Prostate gland (tissue), 2 donors: Measurements from ENCODE around the gene GGA3. TPM values are rescaled to one million over a fixed set of nuclear protein-coding genes. Genes with fewer than 3 reads are reported as not detected.

ENCODE experiments used
- DNase-seq: peaks from one replicate; pipeline ENCODE4 v3.0.0-alpha.2; 2019; ENCODE audit warnings: low spot score
- H3K27ac ChIP-seq, 2 donors: fragments of 200-600 bp; sonication (generic); 2 replicates each; pipeline ENCODE4 v1.5.1; 2017 to 2019
- H3K27me3 ChIP-seq: fragments of 200-600 bp; sonication (generic); replicated peaks from 2 replicates; pipeline ENCODE4 v1.5.1; 2019; ENCODE audit not compliant: insufficient read depth
- H3K36me3 ChIP-seq, 2 donors: fragments of 200-600 bp; sonication (generic); 1 replicate in 1 of 2; 2 replicates in 1 of 2; pipeline versions ENCODE4 v1.5.1 to v1.8.1; 2017 to 2019
- H3K4me1 ChIP-seq: fragments of 200-600 bp; sonication (generic); replicated peaks from 2 replicates; pipeline ENCODE4 v1.5.1; 2019
- H3K4me3 ChIP-seq, 2 donors: fragments of 200-600 bp; sonication (generic); 2 replicates each; pipeline ENCODE4 v1.5.1; 2017 to 2019
- H3K9me3 ChIP-seq: fragments of 200-600 bp; sonication (generic); 2 replicates; pipeline ENCODE4 v1.5.1; 2017
- CTCF ChIP-seq, 4 experiments: fragments of 200-600 bp in 2 of 4; fragments of 450-650 bp in 2 of 4; sonication (generic) in 2 of 4; IDR thresholded peaks; 1 replicate in 3 of 4; 2 replicates in 1 of 4; pipeline ENCODE4 v1.5.1; 2016 to 2019; ENCODE audit warnings: antibody characterized with exemption in 4 of 4, mild to moderate bottlenecking in 2 of 4, moderate library complexity in 2 of 4
- POLR2A ChIP-seq: fragments of 450-650 bp; IDR thresholded peaks from one replicate; pipeline ENCODE4 v1.6.1; 2016; ENCODE audit warnings: antibody characterized with exemption, mild to moderate bottlenecking
- POLR2AphosphoS5 ChIP-seq: sonication (generic); formaldehyde crosslinking; IDR thresholded peaks from one replicate; pipeline ENCODE4 v1.6.1; 2017; ENCODE audit warnings: antibody characterized with exemption
- WGBS: methylation state at CpG from one replicate; pipeline ENCODE4 v1.1.5; 2018; 5-methylcytosine and 5-hydroxymethylcytosine counted together
- intact Hi-C: fragments of 100-400 bp; cut with DNase I; formaldehyde crosslinking; loops from one replicate; pipeline ENCODE4 v1.14.2; 2022
- total RNA-seq, 2 donors: library from RNA; depleted of rRNA; stranded (reverse); fragments of >200 nt; gene quantifications; one replicate each; pipeline ENCODE4 v1.1.0, GENCODE V29; 2016

Gene GGA3
- total RNA-seq, 2 donors from 2014 or later = 18.9 to 43.3 TPM

- TF ChIP-seq POLR2AphosphoS5 = no peak
- no peak for TF ChIP-seq CTCF (IDR thresholded peaks at IDR 0.05)
- TF ChIP-seq POLR2A = no peak
- peak overlapping the region; percentile 82 to 84 for H3K4me3 ChIP-seq
- H3K4me1 ChIP-seq = peaks cover 5% of the 10 kb centered on the region
- H3K27ac ChIP-seq = peak overlapping the region; percentile 79 to 88
- intact Hi-C loops = loop anchor here (5.0 kb wide), 1 partner anchor 140 kb away; no protein-coding TSS in a partner anchor
- H3K36me3 ChIP-seq = no peaks in the 10 kb centered on the region
- WGBS = 38% methylated on average over 24 of the region's 24 CpGs
- no peaks in the 10 kb centered on the region for H3K9me3 ChIP-seq
- peak; percentile 17 for DNase-seq
- no peaks in the 10 kb centered on the region for H3K27me3 ChIP-seq
Observed at GRCh38 chr17:75271955-75272847, 10.8 kb upstream of the GGA3 start.

- under 1% methylated on average over 31 of the region's 74 CpGs for WGBS
- Histone ChIP-seq H3K4me3 (peak overlapping the region; percentile 82 to 84), H3K27me3 (no peaks in the 10 kb centered on the region), H3K4me1 (peaks cover 5% of the 10 kb centered on the region), H3K36me3 (peaks cover 0 to 6% of the 10 kb centered on the region in 2 donors), H3K27ac (peak overlapping the region; percentile 79 to 88), H3K9me3 (no peaks in the 10 kb centered on the region)
- intact Hi-C loops = loop anchor here (5.0 kb wide), 1 partner anchor 141 kb away; no protein-coding TSS in a partner anchor
- TF ChIP-seq POLR2A (no peak), POLR2AphosphoS5 (no peak), CTCF (IDR thresholded peaks at IDR 0.05) (peak; percentile 65 to 97 (median 83))
- DNase-seq = peak; percentile 71
Observed at GRCh38 chr17:75271233-75271954, 10.0 kb upstream of the GGA3 start.

- 0% methylated on average over 6 of the region's 39 CpGs for WGBS
- TF ChIP-seq CTCF (IDR thresholded peaks at IDR 0.05) (no peak), POLR2AphosphoS5 (no peak), POLR2A (no peak)
- Histone ChIP-seq H3K4me3 (peak within 1 kb of the TSS; percentile 82 to 84), H3K36me3 (peaks cover 0 to 11% of the 10 kb centered on the region in 2 donors), H3K4me1 (peaks cover 5% of the 10 kb centered on the region), H3K27ac (peak within 1 kb of the TSS; percentile 84 to 88), H3K27me3 (no peaks in the 10 kb centered on the region), H3K9me3 (no peaks in the 10 kb centered on the region)
- intact Hi-C loops = loop anchor here (5.0 kb wide), 1 partner anchor 141 kb away; no protein-coding TSS in a partner anchor
- no peak for DNase-seq
Observed at GRCh38 chr17:75270966-75271232, 9.5 kb upstream of the GGA3 start, which contains the start of gene MIF4GD. Gene MIF4GD, minus strand, starts transcription at chr17:75271231. Its CDS starts 1,036 bp downstream, at chr17:75270195.

- H3K36me3 ChIP-seq = peaks cover 0 to 16% of the 10 kb centered on the region in 2 donors
- peak overlapping the region; percentile 84 to 88 for H3K27ac ChIP-seq
- peak in 2 of 4 experiments; percentile 42 to 46 for TF ChIP-seq CTCF (IDR thresholded peaks at IDR 0.05)
- TF ChIP-seq POLR2A = no peak
- H3K9me3 ChIP-seq = no peaks in the 10 kb centered on the region
- 1% methylated on average over 27 of the region's 47 CpGs for WGBS
- H3K4me3 ChIP-seq = peak overlapping the region; percentile 82 to 84
- H3K27me3 ChIP-seq = no peaks in the 10 kb centered on the region
- intact Hi-C loops = loop anchor here (5.0 kb wide), 1 partner anchor 142 kb away; no protein-coding TSS in a partner anchor
- H3K4me1 ChIP-seq = peaks cover 5% of the 10 kb centered on the region
- peak; percentile 60 for DNase-seq
Observed at GRCh38 chr17:75270218-75270965, 9.0 kb upstream of the GGA3 start.
